ENCODE data around the gene ATP10B.

Gene ATP10B

GRCh38 chr5:160513485-160513884 lies 338.5 kb downstream of the ATP10B start:
- DNase-seq (ENCODE audit: low read depth): no peak

Measured in activated T-cell treated with anti-CD3 and anti-CD28 coated beads for 48 hours (primary cell).